ENCODE results near the gene BCL3. TPM values are rescaled to one million over a fixed set of nuclear protein-coding genes. Genes with fewer than 3 reads are reported as not detected.

Gene BCL3
- total and polyA plus RNA-seq, 2 of the 13 experiments (the other 11 are each of a cell fraction or from before 2014, with no cell fraction given): 2.3 to 4.0 TPM

DNA sequence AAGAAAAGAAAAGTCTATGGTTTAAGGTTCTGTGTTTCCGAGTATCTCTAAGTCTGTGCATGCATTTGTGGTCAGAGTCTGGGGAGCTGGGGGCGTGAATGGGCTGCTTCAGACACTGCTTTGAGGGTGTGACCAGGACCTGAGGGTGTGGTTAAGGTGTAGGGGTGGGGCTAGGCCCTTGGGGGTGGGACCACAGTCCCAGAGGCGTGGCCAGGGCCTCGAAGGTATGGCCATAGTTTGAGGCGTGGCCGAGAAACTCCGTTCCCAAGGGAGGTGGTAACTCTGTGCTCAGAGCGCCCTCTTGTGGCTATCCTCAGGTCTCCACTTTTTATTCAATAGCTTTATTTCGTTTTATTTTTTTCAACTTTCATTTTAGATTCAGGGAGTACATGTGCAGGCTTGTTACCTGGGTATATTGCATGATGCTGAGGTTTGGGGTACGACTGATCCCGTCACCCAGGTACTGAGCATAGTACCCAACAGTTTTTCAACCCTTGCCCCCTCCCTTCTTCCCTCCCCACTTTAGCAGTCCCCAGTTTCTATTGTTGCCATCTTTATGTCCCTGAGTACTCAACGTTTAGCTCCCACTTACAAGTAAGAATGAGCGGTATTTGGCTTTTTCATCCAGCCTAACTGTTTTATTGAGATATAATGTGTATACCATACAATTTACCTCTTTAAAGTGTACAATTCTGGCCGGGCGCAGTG is 22.2 kb downstream of the BCL3 start (continued):
- TF ChIP-seq YY1 (IDR thresholded peaks at IDR 0.05; ENCODE audit: insufficient read depth, insufficient replicate concordance, low read depth, low read length): peak; percentile 11
- 0 out of 2 replicates have a peak, but pooled peaks have one; percentile 37 for TF ChIP-seq RFXAP (CRISPR knock-in tag; IDR thresholded peaks at IDR 0.05; ENCODE audit: borderline replicate concordance)
- TF ChIP-seq GTF2F1 (IDR thresholded peaks at IDR 0.05; ENCODE audit: low read length): no peak
- TF ChIP-seq KDM2A (CRISPR knock-in tag; IDR thresholded peaks at IDR 0.05; ENCODE audit: borderline replicate concordance, low read depth): peak; percentile 70; the same call in 1 of the 2 replicates
- no peak for TF ChIP-seq SKI (IDR thresholded peaks at IDR 0.05; ENCODE audit: partially characterized antibody)
- TF ChIP-seq, protein P1, sequence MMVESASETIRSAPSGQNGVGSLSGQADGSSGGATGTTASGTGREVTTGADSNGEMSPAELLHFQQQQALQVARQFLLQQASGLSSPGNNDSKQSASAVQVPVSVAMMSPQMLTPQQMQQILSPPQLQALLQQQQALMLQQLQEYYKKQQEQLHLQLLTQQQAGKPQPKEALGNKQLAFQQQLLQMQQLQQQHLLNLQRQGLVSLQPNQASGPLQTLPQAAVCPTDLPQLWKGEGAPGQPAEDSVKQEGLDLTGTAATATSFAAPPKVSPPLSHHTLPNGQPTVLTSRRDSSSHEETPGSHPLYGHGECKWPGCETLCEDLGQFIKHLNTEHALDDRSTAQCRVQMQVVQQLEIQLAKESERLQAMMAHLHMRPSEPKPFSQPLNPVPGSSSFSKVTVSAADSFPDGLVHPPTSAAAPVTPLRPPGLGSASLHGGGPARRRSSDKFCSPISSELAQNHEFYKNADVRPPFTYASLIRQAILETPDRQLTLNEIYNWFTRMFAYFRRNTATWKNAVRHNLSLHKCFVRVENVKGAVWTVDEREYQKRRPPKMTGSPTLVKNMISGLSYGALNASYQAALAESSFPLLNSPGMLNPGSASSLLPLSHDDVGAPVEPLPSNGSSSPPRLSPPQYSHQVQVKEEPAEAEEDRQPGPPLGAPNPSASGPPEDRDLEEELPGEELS (CRISPR knock-in tag; IDR thresholded peaks at IDR 0.05): no peak
- TF ChIP-seq RAD51 (IDR thresholded peaks at IDR 0.05; ENCODE audit: borderline replicate concordance): no peak
- no peak for TF ChIP-seq ZNF350 (CRISPR knock-in tag; IDR thresholded peaks at IDR 0.05; ENCODE audit: borderline replicate concordance, low read depth)
- TF ChIP-seq KLF9 (CRISPR knock-in tag; IDR thresholded peaks at IDR 0.05; ENCODE audit: low read depth): no peak
- no peak for TF ChIP-seq ZNF224 (CRISPR knock-in tag; IDR thresholded peaks at IDR 0.05)
- TF ChIP-seq MATR3 (CRISPR knock-in tag; IDR thresholded peaks at IDR 0.05): no peak
- TF ChIP-seq ZNF878 (CRISPR knock-in tag; IDR thresholded peaks at IDR 0.05): no peak
- TF ChIP-seq THAP8 (CRISPR knock-in tag; IDR thresholded peaks at IDR 0.05; ENCODE audit: borderline replicate concordance): no peak
- TF ChIP-seq ZFX (CRISPR knock-in tag; IDR thresholded peaks at IDR 0.05; ENCODE audit: low read depth): peak; percentile 31; the same call in 1 of the 2 replicates
- no peak for TF ChIP-seq NBN (conservative IDR thresholded peaks at IDR 0.05)
- TF ChIP-seq HNF1A (IDR thresholded peaks at IDR 0.05; ENCODE audit: low read depth): no peak
- TF ChIP-seq HNF1A (CRISPR knock-in tag; IDR thresholded peaks at IDR 0.05; ENCODE audit: borderline replicate concordance): no peak; the same call in 1 of the 2 replicates
- TF ChIP-seq ZNF572 (CRISPR knock-in tag; IDR thresholded peaks at IDR 0.05): no peak
- no peak for TF ChIP-seq TCF7 (IDR thresholded peaks at IDR 0.05; ENCODE audit: low read depth)
- TF ChIP-seq HNRNPUL1 (IDR thresholded peaks at IDR 0.05; ENCODE audit: low read depth, low read length): no peak
- TF ChIP-seq TERF1 (CRISPR knock-in tag; IDR thresholded peaks at IDR 0.05): no peak
- TF ChIP-seq ZFP36L1 (CRISPR knock-in tag; IDR thresholded peaks at IDR 0.05): no peak
- TF ChIP-seq MBNL3 (CRISPR knock-in tag; conservative IDR thresholded peaks at IDR 0.05): no peak
- no peak for TF ChIP-seq ZNF562 (CRISPR knock-in tag; IDR thresholded peaks at IDR 0.05; ENCODE audit: borderline replicate concordance)
